CD4-positive, alpha-beta T cell treated with Interleukin-2 at 100 ng/mL for 4 hours (primary cell): ENCODE results near the gene NHEJ1.

Experiments used
- DNase-seq: peaks from one replicate; pipeline ENCODE4 v3.0.0-alpha.2; 2020; ENCODE audit warnings: low spot score

The NHEJ1 gene

GRCh38 chr2:219167997-219168396, 7.4 kb upstream of the NHEJ1 start:
- no peak for DNase-seq

GRCh38 chr2:219165058-219165911, 4.7 kb upstream of the NHEJ1 start:
- DNase-seq = no peak

GRCh38 chr2:219163156-219163555, 2.5 kb upstream of the NHEJ1 start:
- no peak for DNase-seq

GRCh38 chr2:219161097-219161496, 482 bp upstream of the NHEJ1 start:
- DNase-seq = no peak

GRCh38 chr2:219159771-219160185, 837 bp downstream of the NHEJ1 start:
- DNase-seq = no peak

GRCh38 chr2:219158586-219158985, 2.0 kb downstream of the NHEJ1 start:
- DNase-seq = no peak

GRCh38 chr2:219158025-219158424, 2.6 kb downstream of the NHEJ1 start:
- DNase-seq = no peak

GRCh38 chr2:219157396-219157795, 3.2 kb downstream of the NHEJ1 start:
- DNase-seq = no peak

- peak; percentile 74 for DNase-seq
Measured at GRCh38 chr2:219155054-219155644, 5.5 kb downstream of the NHEJ1 start.

GRCh38 chr2:219149667-219150066, 10.9 kb downstream of the NHEJ1 start:
- DNase-seq = no peak

- DNase-seq = no peak
Measured at GRCh38 chr2:219142329-219142728, 18.3 kb downstream of the NHEJ1 start.

GRCh38 chr2:219140722-219141121, 19.9 kb downstream of the NHEJ1 start:
- no peak for DNase-seq

GRCh38 chr2:219133976-219134375, 26.6 kb downstream of the NHEJ1 start:
- DNase-seq = no peak

GRCh38 chr2:219131744-219132143, 28.9 kb downstream of the NHEJ1 start:
- no peak for DNase-seq

- no peak for DNase-seq
Measured at GRCh38 chr2:219131327-219131726, 29.3 kb downstream of the NHEJ1 start.

- DNase-seq = no peak
Measured at GRCh38 chr2:219129589-219129988, 31.0 kb downstream of the NHEJ1 start.

- DNase-seq = no peak
Measured at GRCh38 chr2:219128396-219128795, 32.2 kb downstream of the NHEJ1 start.

- no peak for DNase-seq
Measured at GRCh38 chr2:219127037-219127635, 33.5 kb downstream of the NHEJ1 start.

- DNase-seq = no peak
Measured at GRCh38 chr2:219126555-219126954, 34.1 kb downstream of the NHEJ1 start.

GRCh38 chr2:219125886-219126270, 34.7 kb downstream of the NHEJ1 start:
- no peak for DNase-seq

GRCh38 chr2:219125225-219125885, 35.3 kb downstream of the NHEJ1 start:
- no peak for DNase-seq

GRCh38 chr2:219124381-219125110, 36.1 kb downstream of the NHEJ1 start:
- peak; percentile 18 for DNase-seq
